ENCODE results near the gene ZNF488. TPM values are rescaled to one million over a fixed set of nuclear protein-coding genes. Genes with fewer than 3 reads are reported as not detected.

Gene ZNF488
- total and polyA plus RNA-seq, 10 of the 15 experiments (the other 5 are each of a cell fraction or from before 2014, with no cell fraction given), result not detected

DNA sequence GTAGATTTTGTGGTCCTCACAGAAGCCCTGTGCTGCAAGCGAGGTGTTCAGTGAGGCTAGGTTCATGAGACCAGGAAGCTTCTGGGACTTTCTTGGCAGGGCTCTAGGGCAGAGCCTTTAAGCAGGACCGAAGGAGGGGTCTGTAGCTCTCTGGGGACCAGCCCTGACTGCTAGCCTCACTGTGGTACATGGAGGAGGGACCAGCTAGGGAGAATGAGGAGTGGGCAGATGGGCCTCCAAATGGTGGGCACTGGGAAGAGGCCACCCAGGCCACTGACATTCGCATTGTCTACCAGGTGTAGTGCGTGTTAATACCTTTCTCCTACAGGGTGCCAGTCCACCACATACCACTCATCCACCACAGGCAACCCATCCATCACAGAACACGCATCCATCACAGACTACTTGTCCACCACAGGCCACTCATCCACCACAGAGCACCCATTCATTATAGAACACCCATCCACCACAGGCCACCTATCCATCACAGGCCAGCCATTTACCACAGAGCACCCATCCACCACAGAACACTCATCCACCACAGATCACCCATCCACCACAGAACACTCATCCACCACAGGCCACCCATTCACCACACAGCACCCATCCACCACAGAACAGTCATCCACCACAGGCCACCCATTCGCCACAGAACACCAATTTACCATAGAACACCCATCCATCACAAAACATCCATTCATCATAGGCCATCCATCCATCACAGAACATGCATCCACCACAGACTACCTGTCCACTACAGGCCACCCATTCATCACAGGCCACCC, 31.6 kb upstream of the ZNF488 start (continued):
- no peak for TF ChIP-seq BCL3 (IDR thresholded peaks at IDR 0.05; ENCODE audit: borderline replicate concordance, insufficient read depth, low read depth, low read length, poor library complexity, severe bottlenecking)
- TF ChIP-seq ATF3 (IDR thresholded peaks at IDR 0.05; ENCODE audit: borderline replicate concordance, extremely low read depth, low read depth, low read length), result no peak
- no peak for TF ChIP-seq PAX8 (IDR thresholded peaks at IDR 0.05)
- no peak for TF ChIP-seq NR2C2 (IDR thresholded peaks at IDR 0.05; ENCODE audit: borderline replicate concordance, control insufficient read depth, insufficient read length, low read depth)

GRCh38 chr10:47414752-47415519, 30.8 kb upstream of the ZNF488 start:
- ATAC-seq, result no peak
- in situ Hi-C loops (cut with MboI) (no loop called here), intact Hi-C loops (cut with micrococcal nuclease; ENCODE audit: unreplicated experiment) (no loop called here)
- RAD21 ChIA-PET (ENCODE audit: unreplicated experiment), result no interaction called here
- no peak for FAIRE-seq
- Histone ChIP-seq H2AFZ (ENCODE audit: control insufficient read depth, low read depth, low read length) (no peak overlapping the region), H3K4me1 (ENCODE audit: control insufficient read depth, insufficient read depth, low read length) (no peaks in the 10 kb centered on the region), H3K27ac (ENCODE audit: control insufficient read depth, insufficient read depth) (no peak overlapping the region), H3K4me2 (ENCODE audit: control insufficient read depth, insufficient read depth) (no peak overlapping the region), H3K9me3 (replicated peaks; ENCODE audit: control insufficient read depth, insufficient read depth, low read length) (no peaks in the 10 kb centered on the region), H3K36me3 (ENCODE audit: control insufficient read depth in 2 of 2, insufficient read depth in 2 of 2, low read length in 1 of 2) (no peaks in the 10 kb centered on the region), H3K27me3 (replicated peaks in 1 of 2; ENCODE audit: control insufficient read depth in 2 of 2, insufficient read depth in 2 of 2, low read length in 1 of 2) (no peaks in the 10 kb centered on the region), H4K20me1 (ENCODE audit: control insufficient read depth, insufficient read depth) (no peaks in the 10 kb centered on the region), H3K4me3 (no peak overlapping the region), H3K9ac (ENCODE audit: control insufficient read depth, insufficient read depth, low read length) (no peak overlapping the region), H3K79me2 (ENCODE audit: control insufficient read depth, insufficient read depth, low read length) (no peaks in the 10 kb centered on the region)
- CTCF ChIA-PET, result no interaction called here
- DNase-seq (ENCODE audit: low read depth, low spot score), result no peak
- SMC1A ChIA-PET (ENCODE audit: uncharacterized antibody, unreplicated experiment), result no interaction called here
- 36% methylated on average over 19 of the region's 19 CpGs for WGBS (ENCODE audit: insufficient coverage, insufficient replicate concordance, low lambda C conversion rate, missing lambda C conversion rate)
- BruUV-seq (replicated peaks), result no TSS peak
- POLR2A ChIA-PET, result no interaction called here
- no peak for TF ChIP-seq MEF2B (IDR thresholded peaks at IDR 0.05; ENCODE audit: partially characterized antibody, poor library complexity, severe bottlenecking)
- no peak for TF ChIP-seq MEF2A (IDR thresholded peaks at IDR 0.05; ENCODE audit: insufficient read depth, low read depth, low read length)
- TF ChIP-seq FOXM1 (IDR thresholded peaks at IDR 0.05; ENCODE audit: low read depth, low read length), result no peak
- no peak for TF ChIP-seq ATF3 (IDR thresholded peaks at IDR 0.05; ENCODE audit: borderline replicate concordance, extremely low read depth, low read depth, low read length)
- no peak for TF ChIP-seq BMI1 (IDR thresholded peaks at IDR 0.05; ENCODE audit: borderline replicate concordance)
- no peak for TF ChIP-seq SMAD1 (IDR thresholded peaks at IDR 0.05; ENCODE audit: low read depth, partially characterized antibody)
- no peak for TF ChIP-seq JUNB (IDR thresholded peaks at IDR 0.05)
- TF ChIP-seq, protein P1, sequence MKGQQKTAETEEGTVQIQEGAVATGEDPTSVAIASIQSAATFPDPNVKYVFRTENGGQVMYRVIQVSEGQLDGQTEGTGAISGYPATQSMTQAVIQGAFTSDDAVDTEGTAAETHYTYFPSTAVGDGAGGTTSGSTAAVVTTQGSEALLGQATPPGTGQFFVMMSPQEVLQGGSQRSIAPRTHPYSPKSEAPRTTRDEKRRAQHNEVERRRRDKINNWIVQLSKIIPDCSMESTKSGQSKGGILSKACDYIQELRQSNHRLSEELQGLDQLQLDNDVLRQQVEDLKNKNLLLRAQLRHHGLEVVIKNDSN (IDR thresholded peaks at IDR 0.05; ENCODE audit: borderline replicate concordance, extremely low read length, insufficient read depth, low read depth, low read length), result no peak
- TF ChIP-seq STAT1 (conservative IDR thresholded peaks at IDR 0.05), result no peak
- no peak for TF ChIP-seq EP300 (IDR thresholded peaks at IDR 0.05; ENCODE audit: borderline replicate concordance in 1 of 2, control insufficient read depth in 1 of 2, low read depth in 2 of 2, low read length in 2 of 2)
- no peak for TF ChIP-seq IRF5 (IDR thresholded peaks at IDR 0.05; ENCODE audit: borderline replicate concordance)
- no peak for TF ChIP-seq ATF7 (IDR thresholded peaks at IDR 0.05; ENCODE audit: low read depth)
